Skeletal muscle cell (primary cell): Measurements from ENCODE around the gene HACD2.
A peak's percentile ranks its signal among the peaks of the same experiment; 100 is the strongest.
"Not testable (repeated sequence)": the region's sequence is repeated elsewhere in the genome, so short reads cannot be mapped to it uniquely, and the experiment has no call there.

Experiments
- DNase-seq: peaks from one replicate; pipeline ENCODE4 v3.0.0-alpha.2; 2010; ENCODE audit warnings: low read depth
- H3K4me3 ChIP-seq: 2 replicates; pipeline ENCODE4 v1.5.1; 2011; ENCODE audit warnings: low read depth, mild to moderate bottlenecking, control low read depth, low read length, moderate library complexity

The HACD2 gene

GRCh38 chr3:123616593-123616992 lies 31.7 kb upstream of the HACD2 start:
- H3K4me3 ChIP-seq, result no peak overlapping the region
- DNase-seq, result no peak

- no peak for DNase-seq
- no peak overlapping the region for H3K4me3 ChIP-seq
These were observed 28.7 kb upstream of the HACD2 start for GRCh38 chr3:123613543-123613942.

- DNase-seq, H3K4me3 ChIP-seq: not testable (repeated sequence)
These were observed 26.8 kb upstream of the HACD2 start for GRCh38 chr3:123611674-123612073.

- DNase-seq, result no peak
- no peak overlapping the region for H3K4me3 ChIP-seq
These were observed 26.2 kb upstream of the HACD2 start for GRCh38 chr3:123611082-123611481.

GRCh38 chr3:123610331-123610730 lies 25.5 kb upstream of the HACD2 start:
- no peak for DNase-seq
- no peak overlapping the region for H3K4me3 ChIP-seq

GRCh38 chr3:123609063-123609462 lies 24.2 kb upstream of the HACD2 start:
- DNase-seq, result no peak
- H3K4me3 ChIP-seq, result no peak overlapping the region

GRCh38 chr3:123608263-123608937 lies 23.5 kb upstream of the HACD2 start:
- no peak overlapping the region for H3K4me3 ChIP-seq
- no peak for DNase-seq

DNA sequence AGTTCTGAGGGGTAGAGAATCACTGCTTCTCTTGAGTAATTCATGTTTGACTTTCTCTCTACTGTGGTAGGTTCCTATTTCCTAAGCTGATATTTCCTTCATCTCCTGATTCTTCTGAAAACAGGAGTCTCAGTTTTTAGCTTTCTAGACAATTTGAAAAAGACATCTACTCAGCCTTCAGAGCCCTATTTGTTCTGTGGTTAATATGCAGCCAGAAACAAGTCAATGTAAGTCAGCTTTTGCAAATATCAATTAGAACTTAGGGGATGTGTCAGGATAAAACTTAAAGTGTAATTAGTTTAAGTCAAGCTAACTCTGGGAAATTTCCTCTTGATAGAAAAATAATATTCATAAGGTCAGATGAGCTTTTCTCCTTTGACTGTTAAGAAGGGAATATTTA lies 21.7 kb upstream of the HACD2 start:
- DNase-seq, result no peak
- no peak overlapping the region for H3K4me3 ChIP-seq

- H3K4me3 ChIP-seq, result no peak overlapping the region
- no peak for DNase-seq
These were observed 21.0 kb upstream of the HACD2 start for GRCh38 chr3:123605789-123606234.

- not testable (repeated sequence) for H3K4me3 ChIP-seq, DNase-seq
These were observed 18.3 kb upstream of the HACD2 start for GRCh38 chr3:123603153-123603552.

DNA sequence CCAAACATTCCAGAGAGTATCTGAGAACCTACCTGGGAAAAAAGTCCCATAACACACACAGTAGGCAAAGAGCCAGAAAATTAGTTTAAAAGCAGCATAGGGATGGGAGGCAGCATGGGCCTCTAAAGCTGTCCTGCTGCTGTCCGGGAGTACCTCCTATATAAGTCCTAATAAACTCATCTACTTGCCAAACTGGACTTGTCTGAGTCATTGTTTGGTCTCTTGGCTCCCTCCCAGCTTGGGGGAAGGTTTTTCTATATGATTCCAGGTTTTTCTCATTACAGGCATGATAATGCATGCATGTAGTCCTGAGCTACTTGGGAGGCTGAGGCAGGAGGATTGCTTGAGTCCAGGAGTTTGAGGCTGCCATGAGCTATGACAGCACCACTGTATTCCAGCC lies 17.5 kb upstream of the HACD2 start:
- H3K4me3 ChIP-seq, result no peak overlapping the region
- peak; percentile 81 for DNase-seq

- DNase-seq, H3K4me3 ChIP-seq: not testable (repeated sequence)
These were observed 16.0 kb upstream of the HACD2 start for GRCh38 chr3:123600863-123601262.

DNA sequence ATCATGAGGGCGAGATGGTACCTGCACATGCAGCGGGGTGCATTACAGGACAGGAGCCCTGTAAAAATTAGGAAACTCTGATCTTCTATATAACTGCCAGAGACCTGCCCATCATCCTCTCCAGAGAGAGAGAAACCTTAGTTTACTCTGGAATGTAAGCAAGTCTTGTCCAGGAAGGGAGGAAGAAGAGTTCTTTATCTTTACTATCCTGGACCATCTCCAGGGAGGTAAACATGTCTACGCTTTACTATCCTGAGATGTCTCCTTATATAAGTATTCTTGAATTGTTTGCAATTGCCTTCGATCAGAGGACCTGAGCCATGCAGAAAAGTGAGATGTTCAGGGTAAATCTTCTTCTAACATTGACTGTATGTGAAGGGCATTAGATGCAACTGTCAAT lies 12.7 kb upstream of the HACD2 start:
- no peak overlapping the region for H3K4me3 ChIP-seq
- no peak for DNase-seq

DNA sequence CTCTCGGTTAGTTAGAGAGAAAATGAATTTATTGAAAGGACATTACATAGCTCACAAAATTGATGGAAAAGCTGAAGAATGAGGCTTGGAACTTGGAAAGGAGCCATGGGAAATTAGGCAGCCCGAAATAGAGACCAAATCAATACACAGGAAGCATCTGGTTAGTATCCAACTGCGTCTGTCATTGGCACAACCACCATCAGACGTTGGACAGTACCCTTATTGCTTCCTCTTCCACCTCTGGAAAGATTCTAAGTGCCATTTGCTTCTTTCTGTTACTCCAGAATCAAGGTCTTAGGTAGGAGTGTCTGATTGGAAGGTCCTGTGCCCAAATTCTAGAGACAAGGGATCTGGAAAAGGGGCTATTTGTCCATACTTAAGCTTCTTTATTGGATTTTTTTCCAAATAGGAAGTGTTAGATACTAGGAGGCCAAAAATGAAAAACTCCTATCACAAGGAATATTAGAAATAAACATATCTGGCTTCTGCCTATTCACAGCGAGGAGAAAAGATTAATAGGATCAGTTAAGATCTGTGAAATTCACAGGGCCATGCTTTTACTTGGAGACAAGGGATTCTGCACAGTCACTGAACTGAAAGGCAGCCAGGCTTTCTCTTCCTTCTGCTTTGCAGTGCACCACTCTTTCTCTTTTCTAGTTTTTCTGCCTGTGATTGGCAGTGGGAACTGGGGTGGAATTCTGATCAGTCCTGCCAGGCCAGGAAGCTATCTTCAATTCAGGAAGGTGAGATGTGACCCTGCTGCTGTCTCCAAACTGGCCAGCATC lies 10.7 kb upstream of the HACD2 start:
- no peak overlapping the region for H3K4me3 ChIP-seq
- DNase-seq, result no peak

DNA sequence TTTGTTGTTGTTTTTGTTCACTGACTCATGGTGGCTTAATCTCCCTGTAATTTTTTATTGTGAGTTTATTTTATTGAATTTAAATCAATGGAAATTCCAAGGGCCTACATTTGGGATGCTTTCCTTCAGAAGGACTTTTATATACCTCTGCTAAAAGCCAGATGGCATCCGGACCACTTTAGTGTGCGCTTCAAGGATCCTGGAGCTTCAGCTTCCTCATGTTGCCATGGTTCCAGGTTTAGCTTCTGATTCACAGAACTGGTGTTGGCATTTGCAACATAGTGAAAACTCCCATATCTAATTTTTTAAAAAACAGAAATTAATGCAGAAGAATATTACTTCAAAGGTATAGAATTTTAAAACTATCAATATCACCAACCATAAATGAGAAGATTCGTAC lies 8.5 kb upstream of the HACD2 start:
- no peak overlapping the region for H3K4me3 ChIP-seq
- DNase-seq, result no peak

- H3K4me3 ChIP-seq, result no peak overlapping the region
- DNase-seq, result no peak
These were observed 6.0 kb upstream of the HACD2 start for GRCh38 chr3:123590685-123591450.

DNA sequence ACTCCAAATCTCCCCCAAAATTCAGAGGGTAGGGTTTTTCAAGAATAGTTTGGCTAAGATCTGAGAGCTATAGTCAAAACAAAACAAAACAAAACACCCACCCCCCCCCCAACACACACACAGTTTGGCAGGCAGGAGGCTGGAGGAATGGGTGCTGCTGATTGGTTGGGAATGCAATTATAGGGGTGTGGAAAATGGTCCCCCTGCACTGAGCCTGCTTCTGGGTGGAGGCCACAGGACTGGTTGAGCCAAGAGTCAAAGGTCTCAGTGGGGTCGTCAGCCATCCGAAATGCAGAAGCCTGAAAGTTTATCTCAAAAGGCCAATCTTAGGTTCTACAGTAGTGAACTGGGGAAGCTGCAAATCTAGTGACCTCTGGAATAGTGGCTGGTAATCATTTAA lies 2.5 kb upstream of the HACD2 start:
- no peak for DNase-seq
- no peak overlapping the region for H3K4me3 ChIP-seq

DNA sequence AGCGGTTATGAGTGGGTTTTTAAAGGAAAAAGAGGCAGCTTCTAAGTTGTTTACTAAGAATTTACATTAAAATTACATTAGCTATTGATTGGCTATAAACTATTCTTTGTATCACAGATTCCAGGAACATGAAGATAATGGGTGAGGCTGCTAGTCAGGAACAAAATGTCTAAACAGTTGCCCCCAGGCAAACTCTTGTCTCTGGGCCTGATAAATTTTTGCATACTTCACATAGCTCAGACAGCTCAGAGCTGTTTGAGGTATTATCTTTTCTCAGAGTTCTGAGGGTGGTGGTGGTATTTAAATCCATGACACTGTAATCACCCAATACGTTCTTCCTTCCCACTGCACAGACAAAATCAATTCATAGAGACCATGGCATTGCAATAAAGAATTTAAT lies 2.1 kb upstream of the HACD2 start:
- no peak for DNase-seq
- no peak overlapping the region for H3K4me3 ChIP-seq

DNA sequence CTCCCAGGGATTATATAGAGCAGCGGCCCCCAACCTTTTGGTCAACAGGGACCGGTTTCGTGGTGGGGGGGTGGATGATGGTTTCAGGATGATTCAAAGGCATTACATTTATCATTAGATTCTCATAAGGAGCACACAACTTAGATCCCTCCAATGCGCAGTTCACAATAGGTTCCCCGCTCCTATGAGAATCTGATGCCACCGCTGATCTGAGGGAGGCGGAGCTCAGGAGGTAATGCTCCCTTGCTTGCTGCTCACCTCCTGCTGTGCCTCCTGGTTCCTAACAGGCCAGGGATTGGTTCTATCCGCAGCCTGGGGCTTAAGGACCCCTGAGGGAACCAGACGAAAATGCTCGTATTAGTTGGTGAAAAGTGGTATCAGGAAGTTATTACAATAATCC lies 1.3 kb upstream of the HACD2 start:
- no peak for DNase-seq
- peak overlapping the region; percentile 63 for H3K4me3 ChIP-seq

- peak overlapping the region; percentile 63 for H3K4me3 ChIP-seq
- DNase-seq, result no peak
These were observed 417 bp downstream of the HACD2 start for GRCh38 chr3:123584284-123584987.
